WI38 (cell line): ENCODE results near the gene SPATA20.

Source experiments
- H3K4me3 ChIP-seq: 2 replicates; pipeline ENCODE4 v1.5.1; 2011; ENCODE audit warnings: low read depth, mild to moderate bottlenecking, control low read depth, low read length
- CTCF ChIP-seq: IDR thresholded peaks from 2 replicates; pipeline ENCODE4 v1.5.1; 2012; ENCODE audit warnings: low read depth, mild to moderate bottlenecking, control low read depth, low read length

The SPATA20 gene

DNA sequence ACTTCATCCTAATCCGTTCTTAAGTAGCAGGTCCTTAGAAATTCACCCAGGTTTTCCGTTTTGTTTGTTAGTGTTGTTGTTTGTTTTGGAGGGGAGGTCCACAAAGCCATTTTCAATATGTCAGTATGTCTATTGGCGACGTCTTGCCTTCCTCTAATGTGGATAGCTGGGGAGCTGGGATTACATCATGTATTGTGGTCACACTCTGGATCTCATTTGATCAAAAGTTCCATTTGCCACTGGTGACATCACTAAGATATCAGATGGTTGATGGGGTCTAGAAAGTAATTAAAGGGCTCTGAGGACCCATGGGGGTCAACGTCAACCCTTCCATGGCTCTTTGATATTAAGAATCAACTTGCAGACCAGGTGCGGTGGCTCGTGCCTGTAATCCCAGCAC is 17.1 kb upstream of the SPATA20 start:
- no peak overlapping the region for H3K4me3 ChIP-seq
- TF ChIP-seq CTCF: no peak

GRCh38 chr17:50531428-50532025 is 15.4 kb upstream of the SPATA20 start:
- H3K4me3 ChIP-seq: no peak overlapping the region
- no peak for TF ChIP-seq CTCF

GRCh38 chr17:50532452-50533024 is 14.4 kb upstream of the SPATA20 start, which contains the start of gene EPN3:
EPN3 (plus strand) TSS chr17:50532735; CDS start chr17:50536557, 3,822 bp downstream.
- no peak for TF ChIP-seq CTCF
- no peak within 1 kb of the TSS for H3K4me3 ChIP-seq

DNA sequence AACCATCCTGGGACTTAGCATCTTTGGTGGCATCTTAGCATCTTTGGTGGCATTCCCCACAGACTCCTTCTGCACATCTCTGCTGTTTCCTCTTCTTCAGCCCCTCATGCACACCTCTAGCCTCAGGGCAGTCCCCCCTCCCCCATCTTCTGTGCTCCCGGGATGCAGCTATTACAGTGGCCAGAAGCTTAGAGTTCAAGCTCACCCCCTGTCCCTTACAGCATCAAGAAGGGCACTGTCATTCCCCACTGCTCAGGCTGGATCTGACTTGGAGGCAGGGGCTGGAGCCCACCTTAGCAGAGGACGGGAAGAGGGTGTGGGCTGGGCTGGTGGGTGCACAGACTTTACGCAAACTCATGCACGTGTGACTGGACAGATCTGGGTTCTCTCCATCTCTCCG is 13.8 kb upstream of the SPATA20 start:
- no peak overlapping the region for H3K4me3 ChIP-seq
- no peak for TF ChIP-seq CTCF

GRCh38 chr17:50533720-50534148 is 13.2 kb upstream of the SPATA20 start:
- H3K4me3 ChIP-seq: no peak overlapping the region
- no peak for TF ChIP-seq CTCF

DNA sequence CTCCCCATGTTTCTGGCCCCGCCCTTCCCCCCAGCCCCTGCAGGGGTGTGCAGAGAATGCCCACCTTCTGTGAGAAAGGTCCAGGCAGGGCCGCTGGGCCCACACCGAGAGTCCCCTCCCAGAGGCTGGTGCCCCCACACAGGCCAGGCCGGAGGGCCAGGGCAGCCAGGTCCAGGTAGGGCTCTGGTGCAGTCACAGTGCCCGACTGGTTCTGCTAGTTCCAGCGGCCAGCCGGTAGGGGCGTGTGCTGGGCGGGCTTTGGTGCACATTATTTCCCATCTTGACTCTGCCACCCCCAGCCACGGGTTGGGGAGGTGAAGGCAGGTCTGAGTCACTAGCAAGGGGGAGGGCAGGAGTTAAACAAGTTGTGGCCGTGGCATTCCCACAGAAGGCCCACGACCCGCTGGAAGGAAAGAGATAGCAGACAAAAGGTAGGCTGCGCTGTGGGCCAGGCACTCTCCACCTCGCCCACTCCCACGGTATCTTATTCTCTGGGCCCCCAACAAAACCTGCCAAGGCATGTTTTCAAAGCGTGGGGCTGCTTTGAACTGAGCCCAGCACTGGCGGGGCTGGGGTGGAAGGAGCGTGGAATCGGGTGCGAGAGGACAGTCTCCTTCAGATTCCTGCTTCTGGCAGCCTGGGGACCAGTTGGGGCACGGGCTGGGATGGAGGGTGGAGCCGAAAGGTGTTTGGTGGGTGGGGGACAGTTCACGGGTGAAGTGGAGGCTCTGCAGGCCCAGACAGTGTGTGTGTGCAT is 12.6 kb upstream of the SPATA20 start:
- no peak for TF ChIP-seq CTCF
- H3K4me3 ChIP-seq: no peak overlapping the region

DNA sequence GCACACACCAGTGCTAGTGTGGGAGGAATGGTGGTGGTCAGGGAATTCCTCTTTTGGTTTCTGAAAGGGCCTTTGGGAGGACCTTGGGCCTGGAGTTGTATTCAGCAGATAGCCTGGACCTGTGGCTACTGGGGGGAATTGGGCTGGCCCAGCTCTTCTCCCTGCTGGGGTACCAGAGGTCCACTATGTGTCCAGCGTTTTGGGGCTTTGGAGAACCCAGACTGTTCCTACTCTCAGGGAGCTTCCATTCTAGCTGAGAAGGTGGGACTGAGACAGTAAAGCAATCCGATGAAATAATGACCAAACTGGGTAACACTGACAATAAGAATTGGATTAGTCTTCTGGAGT is 12.0 kb upstream of the SPATA20 start:
- H3K4me3 ChIP-seq: no peak overlapping the region
- no peak for TF ChIP-seq CTCF
